ENCODE measurements around the gene ST6GALNAC4.

Gene ST6GALNAC4

DNA sequence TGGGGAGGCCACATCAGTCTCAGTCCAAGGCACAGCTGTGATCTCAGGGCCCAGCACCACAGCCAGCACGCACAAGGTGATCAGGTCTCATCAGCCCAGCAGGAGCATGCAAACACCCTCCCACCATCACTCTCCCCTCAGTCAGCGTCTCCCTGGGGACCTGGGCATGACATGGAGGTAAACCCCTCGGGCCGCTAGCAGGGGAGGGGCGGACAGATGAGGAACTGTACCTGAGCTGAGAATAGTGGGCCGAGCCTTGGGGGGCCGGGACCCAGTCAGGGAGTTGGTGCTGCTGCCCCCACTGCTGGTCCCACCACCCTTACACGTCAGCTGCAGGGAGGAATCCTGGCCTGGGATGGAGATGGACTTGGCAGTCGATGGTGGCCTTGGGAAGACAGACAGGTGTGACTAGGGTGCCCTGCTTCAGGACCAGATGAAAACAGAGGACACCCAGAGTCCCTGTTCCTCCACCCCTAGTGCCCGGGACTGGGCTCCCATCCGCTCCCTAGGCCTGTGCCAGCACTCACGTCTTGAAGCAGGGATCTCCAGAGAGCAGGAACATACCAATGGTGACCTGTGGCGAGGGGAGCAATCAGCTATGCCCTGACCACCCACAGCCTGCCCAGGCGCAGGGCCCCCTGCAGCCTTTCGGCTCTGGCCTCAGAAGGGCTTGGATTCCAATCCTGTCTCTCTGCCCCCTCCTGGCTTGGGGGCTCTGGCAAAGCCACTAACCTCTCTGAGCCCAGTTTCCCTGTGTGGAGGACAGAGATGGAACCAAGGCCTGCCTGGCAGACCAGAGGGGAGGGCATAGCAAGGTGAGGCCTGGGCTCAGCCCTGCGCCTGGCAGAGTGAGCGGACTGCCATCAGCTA, 31.2 kb upstream of the ST6GALNAC4 start:
- DNase-seq (ENCODE audit: low spot score): no peak
- TF ChIP-seq, protein P1, sequence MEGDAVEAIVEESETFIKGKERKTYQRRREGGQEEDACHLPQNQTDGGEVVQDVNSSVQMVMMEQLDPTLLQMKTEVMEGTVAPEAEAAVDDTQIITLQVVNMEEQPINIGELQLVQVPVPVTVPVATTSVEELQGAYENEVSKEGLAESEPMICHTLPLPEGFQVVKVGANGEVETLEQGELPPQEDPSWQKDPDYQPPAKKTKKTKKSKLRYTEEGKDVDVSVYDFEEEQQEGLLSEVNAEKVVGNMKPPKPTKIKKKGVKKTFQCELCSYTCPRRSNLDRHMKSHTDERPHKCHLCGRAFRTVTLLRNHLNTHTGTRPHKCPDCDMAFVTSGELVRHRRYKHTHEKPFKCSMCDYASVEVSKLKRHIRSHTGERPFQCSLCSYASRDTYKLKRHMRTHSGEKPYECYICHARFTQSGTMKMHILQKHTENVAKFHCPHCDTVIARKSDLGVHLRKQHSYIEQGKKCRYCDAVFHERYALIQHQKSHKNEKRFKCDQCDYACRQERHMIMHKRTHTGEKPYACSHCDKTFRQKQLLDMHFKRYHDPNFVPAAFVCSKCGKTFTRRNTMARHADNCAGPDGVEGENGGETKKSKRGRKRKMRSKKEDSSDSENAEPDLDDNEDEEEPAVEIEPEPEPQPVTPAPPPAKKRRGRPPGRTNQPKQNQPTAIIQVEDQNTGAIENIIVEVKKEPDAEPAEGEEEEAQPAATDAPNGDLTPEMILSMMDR (IDR thresholded peaks at IDR 0.05; ENCODE audit: borderline replicate concordance, control extremely low read depth, extremely low read depth, insufficient read depth, missing control alignments): no peak
- in situ Hi-C loops (cut with MboI; ENCODE audit: low sequenced_read_pairs, unreplicated experiment): loop anchor here (25.0 kb wide), 1 partner anchor 89 kb away; no protein-coding TSS in a partner anchor

DNA sequence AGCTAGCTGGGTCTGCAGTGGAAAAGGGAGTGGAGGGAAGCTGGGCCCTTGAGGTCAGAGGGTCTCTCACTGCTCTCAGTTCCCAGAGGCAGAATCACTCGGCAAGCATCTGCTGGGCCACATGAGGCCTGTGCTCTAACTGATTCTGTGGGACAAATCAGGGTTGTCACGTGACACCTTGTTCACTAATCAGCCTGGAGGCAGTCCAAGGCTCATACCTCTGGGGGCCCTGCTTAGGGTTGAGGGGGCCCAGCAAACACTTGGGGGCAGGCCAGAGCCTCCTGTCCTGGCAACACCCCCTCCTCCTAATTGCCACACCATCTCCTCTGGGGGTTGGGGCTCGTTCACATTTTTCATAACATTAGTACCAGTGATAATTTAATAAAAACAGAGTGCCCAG, 29.9 kb upstream of the ST6GALNAC4 start:
- in situ Hi-C loops (cut with MboI; ENCODE audit: low sequenced_read_pairs, unreplicated experiment): loop anchor here (25.0 kb wide), 1 partner anchor 91 kb away; no protein-coding TSS in a partner anchor
- DNase-seq (ENCODE audit: low spot score): no peak
- TF ChIP-seq, protein P1 (IDR thresholded peaks at IDR 0.05; ENCODE audit: borderline replicate concordance, control extremely low read depth, extremely low read depth, insufficient read depth, missing control alignments): no peak

DNA sequence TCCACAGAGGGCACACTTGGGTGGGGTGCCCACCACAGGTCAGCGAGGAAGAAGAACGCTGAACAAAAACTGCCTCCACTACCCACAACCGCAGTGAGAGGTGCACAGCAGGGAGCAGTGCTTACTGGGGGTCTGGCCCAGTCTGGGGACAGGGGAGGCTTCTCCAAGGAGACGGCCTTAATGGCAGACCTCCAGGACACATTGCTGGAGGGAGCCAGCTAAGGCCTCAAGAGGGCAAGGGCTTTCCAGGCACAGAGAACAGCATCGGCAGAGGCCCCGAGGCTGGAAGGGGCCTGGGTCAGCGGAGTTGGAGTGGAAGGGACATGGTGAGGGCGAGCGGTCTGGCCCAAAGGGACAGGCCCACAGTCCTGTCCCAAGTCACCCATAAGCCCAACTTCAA, 29.1 kb upstream of the ST6GALNAC4 start:
- DNase-seq (ENCODE audit: low spot score): no peak
- in situ Hi-C loops (cut with MboI; ENCODE audit: low sequenced_read_pairs, unreplicated experiment): loop anchor here (25.0 kb wide), 1 partner anchor 91 kb away; no protein-coding TSS in a partner anchor
- TF ChIP-seq, protein P1 (IDR thresholded peaks at IDR 0.05; ENCODE audit: borderline replicate concordance, control extremely low read depth, extremely low read depth, insufficient read depth, missing control alignments): no peak

DNA sequence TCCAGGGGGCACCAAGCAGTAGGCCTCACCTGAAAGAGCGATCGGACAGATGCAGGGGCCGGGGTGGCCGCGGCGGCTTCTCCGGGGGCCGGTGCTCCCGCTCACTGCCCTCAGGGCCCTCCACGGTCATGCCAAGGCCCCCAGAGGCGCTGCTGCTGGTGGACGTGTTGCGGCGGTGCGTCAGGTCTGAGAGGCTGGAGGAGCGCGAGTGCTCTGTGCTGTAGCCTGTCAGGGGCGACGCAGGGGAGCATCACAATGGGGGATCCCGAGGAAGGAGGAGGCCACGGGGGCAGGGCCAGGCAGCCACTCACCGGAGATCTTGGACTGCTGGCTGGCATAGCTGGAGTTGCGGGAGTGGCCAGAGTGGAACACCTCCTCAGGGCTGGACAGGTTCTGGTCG, 28.5 kb upstream of the ST6GALNAC4 start:
- in situ Hi-C loops (cut with MboI; ENCODE audit: low sequenced_read_pairs, unreplicated experiment): loop anchor here (25.0 kb wide), 1 partner anchor 92 kb away; no protein-coding TSS in a partner anchor
- DNase-seq (ENCODE audit: low spot score): no peak
- TF ChIP-seq, protein P1 (IDR thresholded peaks at IDR 0.05; ENCODE audit: borderline replicate concordance, control extremely low read depth, extremely low read depth, insufficient read depth, missing control alignments): no peak

DNA sequence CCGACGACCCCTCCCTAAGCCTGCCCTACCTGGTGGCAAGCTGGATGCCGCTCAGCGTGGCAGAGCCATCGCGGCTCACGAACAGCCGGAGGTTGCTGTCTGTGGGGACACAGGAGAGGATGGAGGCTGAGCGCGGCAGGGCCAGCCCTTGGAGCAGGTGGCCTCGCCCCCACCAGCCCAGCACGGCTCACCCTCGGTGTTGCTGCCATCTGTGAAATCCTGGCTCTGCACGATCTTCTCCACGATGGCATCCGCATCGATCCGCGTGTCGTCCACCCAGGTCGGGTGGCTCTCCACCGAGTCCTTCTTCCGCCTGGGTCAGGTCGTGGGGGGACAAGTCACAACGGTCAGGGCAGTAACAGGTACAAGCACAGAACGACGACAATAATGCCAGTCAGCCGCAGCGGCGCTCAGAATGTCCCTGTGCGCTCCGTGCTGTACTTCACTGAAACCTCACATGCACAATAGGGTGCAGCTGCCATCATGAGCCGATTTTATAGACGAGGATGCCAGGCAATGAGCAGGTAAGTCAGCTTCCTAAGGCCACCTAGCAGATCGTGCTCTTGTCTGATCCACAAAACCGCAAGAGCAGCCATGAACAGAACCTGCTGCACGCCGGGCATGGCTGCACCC, 27.9 kb upstream of the ST6GALNAC4 start:
- TF ChIP-seq, protein P1 (IDR thresholded peaks at IDR 0.05; ENCODE audit: borderline replicate concordance, control extremely low read depth, extremely low read depth, insufficient read depth, missing control alignments): no peak
- no peak for DNase-seq (ENCODE audit: low spot score)
- in situ Hi-C loops (cut with MboI; ENCODE audit: low sequenced_read_pairs, unreplicated experiment): loop anchor here (25.0 kb wide), 1 partner anchor 93 kb away; no protein-coding TSS in a partner anchor

DNA sequence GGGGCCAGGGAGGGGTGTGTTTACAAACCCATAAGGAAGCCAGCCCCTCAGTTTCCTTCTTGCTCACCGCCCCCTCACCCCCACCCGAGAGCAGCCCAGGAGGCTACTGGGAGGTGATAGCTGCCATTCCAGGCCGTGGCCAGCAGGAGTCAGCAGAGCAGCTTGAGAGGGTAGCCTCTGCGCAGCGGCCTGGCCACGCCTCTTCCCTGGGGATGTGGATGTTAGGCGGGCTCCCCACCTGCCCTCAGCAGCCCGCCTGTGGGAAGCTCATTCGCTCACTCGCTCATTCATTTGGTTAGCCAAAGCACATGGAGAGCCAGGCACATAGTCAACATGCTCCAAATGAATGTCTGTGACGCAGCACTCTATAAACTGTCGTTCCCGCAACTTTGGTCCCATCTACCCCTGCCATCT, 26.9 kb upstream of the ST6GALNAC4 start:
- peak; percentile 89 for DNase-seq (ENCODE audit: low spot score)
- TF ChIP-seq, protein P1 (IDR thresholded peaks at IDR 0.05; ENCODE audit: borderline replicate concordance, control extremely low read depth, extremely low read depth, insufficient read depth, missing control alignments): peak; percentile 90
- in situ Hi-C loops (cut with MboI; ENCODE audit: low sequenced_read_pairs, unreplicated experiment): loop anchor here (25.0 kb wide), 1 partner anchor 94 kb away; no protein-coding TSS in a partner anchor

Data from GM13976 (cell line).